HCT116 (cell line): ENCODE data around the gene ADARB2. TPM values are rescaled to one million over a fixed set of nuclear protein-coding genes. Genes with fewer than 3 reads are reported as not detected.

Experiments used
- ATAC-seq: fragments of 200-7000 bp; cut with Tn5 transposase; 2 replicates; pipeline ENCODE4 v1.9.1; 2020; ENCODE audit warnings: mild to moderate bottlenecking, moderate library complexity
- BruUV-seq: library from RNA; stranded (reverse); fragments of 400-500 nt; replicated peaks from 2 replicates; lab custom pipeline; 2021; lab: Mats Ljungman, UMichigan
- CTCF ChIA-PET: fragments of 300-600 bp; sonication (Branson Sonifier 250); formaldehyde crosslinking; loops from one replicate; lab custom pipeline; 2021; ENCODE audit warnings: antibody characterized with exemption; lab: Charles Lee
- POLR2A ChIA-PET: fragments of 300-600, 350-600 bp; sonication (Branson Sonifier 250); formaldehyde crosslinking; loops from one replicate; lab custom pipeline; 2021; ENCODE audit warnings: antibody characterized with exemption; lab: Charles Lee
- RAD21 ChIA-PET, 2 experiments: fragments of 300-600 bp; sonication (Branson Sonifier 250); formaldehyde crosslinking; loops; one replicate each; lab custom pipeline; 2023; ENCODE audit warnings: low total read pairs in 2 of 2; ENCODE audit not compliant: uncharacterized antibody in 2 of 2, unreplicated experiment in 2 of 2, low non-redundant PET in 1 of 2; lab: Charles Lee
- DNase-seq: peaks from one replicate; pipeline ENCODE4 v3.0.0-alpha.2; 2010; ENCODE audit warnings: low read depth, low spot score
- H2AFZ ChIP-seq: fragments of 200-600 bp; shearing (Covaris generic), sonication (generic); 2 replicates; pipeline ENCODE4 v1.6.1; 2017; ENCODE audit warnings: low read depth, mixed run types, mixed read lengths, antibody characterized with exemption, low read length; ENCODE audit not compliant: poor library complexity, severe bottlenecking
- H3K27ac ChIP-seq: 2 replicates; pipeline ENCODE4 v1.5.1; 2012; ENCODE audit warnings: low read depth, low read length
- H3K27me3 ChIP-seq: fragments of 200-600 bp; sonication (generic); 2 replicates; pipeline ENCODE4 v1.6.1; 2016; ENCODE audit warnings: mixed run types, low read length, mixed read lengths; ENCODE audit not compliant: insufficient read depth
- H3K36me3 ChIP-seq, 2 experiments: fragments of 200-500 bp in 1 of 2; fragments of 200-600 bp in 1 of 2; sonication (Bioruptor generic) in 1 of 2; sonication (generic) in 1 of 2; 2 replicates each; pipeline versions ENCODE4 v1.5.1 to v1.6.1; 2014 to 2016; ENCODE audit warnings: low read length in 2 of 2, inconsistent platforms in 1 of 2, mixed read lengths in 1 of 2, mixed run types in 1 of 2; ENCODE audit not compliant: insufficient read depth in 2 of 2, control insufficient read depth in 1 of 2
- H3K4me1 ChIP-seq, 2 experiments: fragments of 200-600 bp in 1 of 2; sonication (generic) in 1 of 2; 2 replicates each; pipeline versions ENCODE4 v1.5.1 to v1.6.1; 2012 to 2017; ENCODE audit warnings: low read length in 2 of 2, inconsistent platforms in 1 of 2, mild to moderate bottlenecking in 1 of 2, mixed read lengths in 1 of 2, mixed run types in 1 of 2, moderate library complexity in 1 of 2; ENCODE audit not compliant: insufficient read depth in 2 of 2, control insufficient read depth in 1 of 2
- H3K4me2 ChIP-seq: fragments of 200-600 bp; sonication (generic); 2 replicates; pipeline ENCODE4 v1.6.1; 2017; ENCODE audit warnings: mixed run types, low read length, mixed read lengths
- H3K4me3 ChIP-seq, 2 experiments: fragments of 200-600 bp in 1 of 2; sonication (generic) in 1 of 2; replicated peaks in 1 of 2; 2 replicates each; pipeline ENCODE4 v1.5.1; 2011 to 2016; ENCODE audit warnings: low read length in 2 of 2, control low read depth in 1 of 2, low read depth in 1 of 2, mild to moderate bottlenecking in 1 of 2, mixed read lengths in 1 of 2, mixed run types in 1 of 2
- H3K79me2 ChIP-seq: fragments of 200-600 bp; sonication (generic); 2 replicates; pipeline ENCODE4 v1.6.1; 2017; ENCODE audit warnings: mild to moderate bottlenecking, mixed run types, low read length, moderate library complexity, mixed read lengths; ENCODE audit not compliant: insufficient read depth
- H3K9ac ChIP-seq: fragments of 200-600 bp; sonication (generic); 2 replicates; pipeline ENCODE4 v1.6.1; 2016; ENCODE audit warnings: low read length, mixed read lengths
- H3K9me2 ChIP-seq: fragments of 200-600 bp; sonication (generic), shearing (Covaris generic); 2 replicates; pipeline ENCODE4 v1.6.1; 2017; ENCODE audit warnings: mixed run types, mild to moderate bottlenecking, moderate library complexity; ENCODE audit not compliant: insufficient read depth
- H3K9me3 ChIP-seq, 2 experiments: fragments of 200-500 bp in 1 of 2; fragments of 200-600 bp in 1 of 2; sonication (Bioruptor generic) in 1 of 2; sonication (generic) in 1 of 2; 2 replicates each; pipeline ENCODE4 v1.6.1; 2014 to 2017; ENCODE audit warnings: low read length in 2 of 2, mixed read lengths in 2 of 2, inconsistent platforms in 1 of 2, low read depth in 1 of 2, mild to moderate bottlenecking in 1 of 2, mixed run types in 1 of 2, moderate library complexity in 1 of 2; ENCODE audit not compliant: control insufficient read depth in 1 of 2, insufficient read depth in 1 of 2
- H4K20me1 ChIP-seq: fragments of 200-600 bp; sonication (generic), shearing (Covaris generic); 2 replicates; pipeline ENCODE4 v1.6.1; 2017; ENCODE audit warnings: mixed run types, mild to moderate bottlenecking, moderate library complexity; ENCODE audit not compliant: insufficient read depth
- CBX3 ChIP-seq: IDR thresholded peaks from 2 replicates; pipeline ENCODE4 v1.6.1; 2012; ENCODE audit warnings: low read depth
- CTCF ChIP-seq, 3 experiments: fragments of 200-600 bp in 1 of 3; sonication (generic) in 1 of 3; IDR thresholded peaks in 2 of 3; conservative IDR thresholded peaks in 1 of 3; 2 replicates each; pipeline ENCODE4 v1.5.1; 2012 to 2017; ENCODE audit warnings: low read depth in 2 of 3, low read length in 2 of 3, antibody characterized with exemption in 1 of 3, borderline replicate concordance in 1 of 3, control low read depth in 1 of 3, mild to moderate bottlenecking in 1 of 3, mixed read lengths in 1 of 3, mixed run types in 1 of 3, moderate library complexity in 1 of 3; ENCODE audit not compliant: insufficient read depth in 1 of 3
- EGR1 ChIP-seq: IDR thresholded peaks from 2 replicates; pipeline ENCODE4 v1.6.1; 2012; ENCODE audit warnings: low read depth
- EZH2 ChIP-seq: fragments of 200-600 bp; sonication (generic); IDR thresholded peaks from 2 replicates; pipeline ENCODE4 v1.6.1; 2017; ENCODE audit warnings: antibody characterized with exemption, mixed run types
- EZH2phosphoT487 ChIP-seq: fragments of 200-600 bp; IDR thresholded peaks from 2 replicates; pipeline ENCODE4 v1.6.1; 2018; ENCODE audit warnings: antibody characterized with exemption, borderline replicate concordance
- JUND ChIP-seq: IDR thresholded peaks from 2 replicates; pipeline ENCODE4 v1.6.1; 2012
- MAX ChIP-seq: IDR thresholded peaks from 2 replicates; pipeline ENCODE4 v1.6.1; 2012
- POLR2A ChIP-seq: IDR thresholded peaks from 2 replicates; pipeline ENCODE4 v1.7.0; 2011; ENCODE audit warnings: borderline replicate concordance; ENCODE audit not compliant: insufficient read depth, insufficient read length; ENCODE audit errors: extremely low read depth
- POLR2AphosphoS5 ChIP-seq: IDR thresholded peaks from 2 replicates; pipeline ENCODE4 v1.6.1; 2011; ENCODE audit warnings: mild to moderate bottlenecking, low read depth, low read length, moderate library complexity
- RAD21 ChIP-seq: IDR thresholded peaks from 2 replicates; pipeline ENCODE4 v1.6.1; 2012; ENCODE audit warnings: low read depth, mild to moderate bottlenecking
- SIN3A ChIP-seq: IDR thresholded peaks from 2 replicates; pipeline ENCODE4 v1.6.1; 2012; ENCODE audit warnings: low read depth
- SP1 ChIP-seq: IDR thresholded peaks from 2 replicates; pipeline ENCODE4 v1.6.1; 2012; ENCODE audit warnings: low read depth
- SRF ChIP-seq: IDR thresholded peaks from 2 replicates; pipeline ENCODE4 v1.6.1; 2012; ENCODE audit warnings: low read depth
- TCF7L2 ChIP-seq: IDR thresholded peaks from 2 replicates; pipeline ENCODE4 v1.7.0; 2011; ENCODE audit warnings: borderline replicate concordance, inconsistent platforms; ENCODE audit not compliant: insufficient read depth, insufficient read length; ENCODE audit errors: extremely low read depth
- intact Hi-C: fragments of 100-400 bp; cut with micrococcal nuclease; formaldehyde crosslinking; loops from 2 replicates; pipeline ENCODE4 v1.10.0; 2022
- total RNA-seq: library from RNA; stranded (reverse); gene quantifications from one replicate; pipeline ENCODE4 v1.2.1, GENCODE V29; 2021; ENCODE audit not compliant: unreplicated experiment
- TF ChIP-seq, protein P1 (sequence below): IDR thresholded peaks from 2 replicates; pipeline ENCODE4 v1.6.1; 2011; ENCODE audit warnings: mild to moderate bottlenecking, low read length, moderate library complexity; ENCODE audit not compliant: insufficient replicate concordance; ENCODE audit errors: extremely low read depth

Gene ADARB2
- total RNA-seq, 1 experiment from 2014 or later = not detected

DNA sequence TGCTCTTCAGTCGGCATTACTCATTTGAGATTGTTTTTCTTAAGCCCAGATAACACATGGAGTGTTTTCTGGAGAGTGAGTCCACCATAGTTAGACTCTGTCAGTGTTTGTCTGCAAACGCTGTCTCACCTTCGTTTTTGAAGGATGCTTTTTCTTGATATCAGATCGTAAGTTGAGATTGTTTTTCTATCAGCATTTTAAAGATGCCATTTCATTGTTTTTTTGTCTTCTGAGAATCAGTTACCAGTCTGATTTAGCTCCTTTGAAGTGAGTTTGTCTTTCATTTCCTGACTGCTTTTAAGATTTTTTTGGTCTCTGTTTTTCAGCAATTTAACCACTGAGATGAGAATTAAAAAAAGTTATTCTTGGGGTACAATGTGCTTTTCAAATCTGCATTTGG, 543.8 kb downstream of the ADARB2 start:
- POLR2A ChIA-PET = no interaction called here

More for the DNA sequence above, 543.8 kb downstream of the ADARB2 start:
- DNase-seq (no peak), ATAC-seq (no peak)
- Histone ChIP-seq H3K4me3 (no peak overlapping the region), H2AFZ (no peak overlapping the region), H4K20me1 (no peaks in the 10 kb centered on the region), H3K27me3 (peaks cover 53% of the 10 kb centered on the region), H3K36me3 (no peaks in the 10 kb centered on the region), H3K9me2 (no peaks in the 10 kb centered on the region), H3K4me1 (no peaks in the 10 kb centered on the region), H3K9ac (no peak overlapping the region), H3K4me2 (no peak overlapping the region), H3K27ac (no peak overlapping the region), H3K79me2 (no peaks in the 10 kb centered on the region), H3K9me3 (no peaks in the 10 kb centered on the region)
- intact Hi-C loops = no loop called here
- CTCF ChIA-PET = no interaction called here
- no TSS peak for BruUV-seq
- RAD21 ChIA-PET = no interaction called here
- TF ChIP-seq POLR2A (no peak), CBX3 (no peak), POLR2AphosphoS5 (no peak), CTCF (IDR thresholded peaks at IDR 0.05 in 2 of 3, conservative IDR thresholded peaks at IDR 0.05 in 1 of 3; ENCODE audit: borderline replicate concordance in 1 of 3, insufficient read depth in 1 of 3, low read depth in 2 of 3, low read length in 2 of 3) (no peak), SP1 (no peak), RAD21 (no peak), EZH2 (no peak), JUND (no peak), EGR1 (no peak), SRF (no peak), EZH2phosphoT487 (no peak), TCF7L2 (no peak), SIN3A (no peak), MAX (no peak)
- TF ChIP-seq, protein P1, sequence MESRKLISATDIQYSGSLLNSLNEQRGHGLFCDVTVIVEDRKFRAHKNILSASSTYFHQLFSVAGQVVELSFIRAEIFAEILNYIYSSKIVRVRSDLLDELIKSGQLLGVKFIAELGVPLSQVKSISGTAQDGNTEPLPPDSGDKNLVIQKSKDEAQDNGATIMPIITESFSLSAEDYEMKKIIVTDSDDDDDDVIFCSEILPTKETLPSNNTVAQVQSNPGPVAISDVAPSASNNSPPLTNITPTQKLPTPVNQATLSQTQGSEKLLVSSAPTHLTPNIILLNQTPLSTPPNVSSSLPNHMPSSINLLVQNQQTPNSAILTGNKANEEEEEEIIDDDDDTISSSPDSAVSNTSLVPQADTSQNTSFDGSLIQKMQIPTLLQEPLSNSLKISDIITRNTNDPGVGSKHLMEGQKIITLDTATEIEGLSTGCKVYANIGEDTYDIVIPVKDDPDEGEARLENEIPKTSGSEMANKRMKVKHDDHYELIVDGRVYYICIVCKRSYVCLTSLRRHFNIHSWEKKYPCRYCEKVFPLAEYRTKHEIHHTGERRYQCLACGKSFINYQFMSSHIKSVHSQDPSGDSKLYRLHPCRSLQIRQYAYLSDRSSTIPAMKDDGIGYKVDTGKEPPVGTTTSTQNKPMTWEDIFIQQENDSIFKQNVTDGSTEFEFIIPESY = no peak
